ENCODE results near the gene MXRA8. TPM values are rescaled to one million over a fixed set of nuclear protein-coding genes. Genes with fewer than 3 reads are reported as not detected.
A peak's percentile ranks its signal among the peaks of the same experiment; 100 is the strongest.

The MXRA8 gene
- total RNA-seq, 1 experiment from 2014 or later, result 192 TPM

DNA sequence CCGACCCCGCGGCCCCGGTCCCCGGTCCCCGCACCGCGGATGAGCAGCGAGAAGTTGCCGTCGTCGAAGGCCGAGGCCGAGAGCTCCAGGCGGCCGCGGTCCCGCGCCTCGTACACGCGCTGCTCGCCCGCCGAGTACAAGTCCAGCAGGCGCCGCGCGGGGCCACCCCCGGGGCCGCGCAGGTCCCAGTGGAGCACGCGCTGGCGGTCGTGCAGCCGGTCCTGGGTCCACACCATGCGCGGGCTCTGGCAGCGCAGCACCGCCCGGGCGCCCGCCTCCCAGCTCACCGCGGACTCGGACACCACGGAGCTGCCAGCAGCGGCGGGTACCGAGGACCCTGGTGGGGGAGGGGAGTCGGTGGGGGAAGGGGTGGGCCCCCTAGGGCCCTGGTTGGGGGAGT is 2.9 kb downstream of the MXRA8 start:
- no peak overlapping the region for H3K27ac ChIP-seq

DNA sequence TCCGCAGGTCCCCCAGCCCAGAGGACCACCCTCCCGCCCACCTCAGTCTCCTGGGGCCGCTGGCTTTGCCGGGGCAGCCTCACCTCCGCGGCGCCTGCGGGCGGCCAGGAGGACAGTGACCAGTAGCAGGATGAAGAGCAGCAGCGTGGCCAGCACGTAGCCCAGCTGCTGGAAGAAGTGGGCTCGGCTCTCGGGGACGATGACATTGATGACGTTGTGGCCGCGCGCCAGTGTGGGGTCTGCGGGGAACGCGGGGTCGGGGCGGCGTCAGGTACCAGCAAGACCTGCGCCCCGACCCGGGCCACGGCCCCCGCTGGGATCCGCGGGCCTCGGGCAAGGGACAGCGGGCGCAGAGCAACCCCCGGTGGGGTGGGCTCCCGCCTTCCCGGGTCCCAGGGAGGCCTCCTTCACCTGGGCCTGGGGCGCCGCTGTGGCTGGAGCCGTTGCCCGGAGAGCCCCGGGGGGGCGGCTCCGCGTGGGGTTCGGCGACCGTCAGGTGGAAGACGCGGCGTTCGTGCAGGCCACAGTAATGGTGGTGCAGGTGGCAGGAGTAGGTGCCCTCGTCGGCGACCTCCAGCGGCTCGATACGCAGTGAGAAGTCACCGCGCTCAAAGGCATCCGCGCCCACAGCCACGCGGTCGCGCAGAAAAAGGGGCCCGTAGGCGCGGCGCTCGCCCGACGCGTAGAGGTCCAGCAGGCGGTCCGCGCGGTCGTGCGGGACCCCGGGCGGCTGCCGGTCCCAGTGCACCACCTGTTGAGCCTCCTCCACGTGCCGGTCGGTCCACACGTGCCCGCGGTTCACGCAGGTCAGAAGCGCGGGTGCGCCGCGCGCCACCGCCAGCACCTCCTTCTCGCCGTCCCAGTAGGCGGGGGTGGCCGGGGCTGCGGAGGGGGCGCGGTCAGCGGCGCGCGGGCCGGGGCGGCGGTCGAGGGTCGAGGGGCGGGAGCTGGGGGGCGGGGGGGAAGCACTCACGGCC is 3.8 kb downstream of the MXRA8 start:
- peaks cover 26% of the 10 kb centered on the region for H3K4me1 ChIP-seq (replicated peaks)
- DNase-seq (ENCODE audit: low read depth in 1 of 2, low spot score in 2 of 2), result no peak
- H3K4me3 ChIP-seq, result no peak overlapping the region
- no peaks in the 10 kb centered on the region for H3K9me3 ChIP-seq (replicated peaks)
- no peak overlapping the region for H3K27ac ChIP-seq
- H3K36me3 ChIP-seq, result peaks cover 42% of the 10 kb centered on the region
- no peaks in the 10 kb centered on the region for H3K27me3 ChIP-seq (replicated peaks)

More for the DNA sequence above, 2.9 kb downstream of the MXRA8 start:
- DNase-seq (ENCODE audit: low read depth in 1 of 2, low spot score in 2 of 2), result no peak
- Histone ChIP-seq H3K4me1 (replicated peaks) (peaks cover 33% of the 10 kb centered on the region), H3K9me3 (replicated peaks) (no peaks in the 10 kb centered on the region), H3K27me3 (replicated peaks) (no peaks in the 10 kb centered on the region), H3K4me3 (no peak overlapping the region), H3K36me3 (peaks cover 40% of the 10 kb centered on the region)

DNA sequence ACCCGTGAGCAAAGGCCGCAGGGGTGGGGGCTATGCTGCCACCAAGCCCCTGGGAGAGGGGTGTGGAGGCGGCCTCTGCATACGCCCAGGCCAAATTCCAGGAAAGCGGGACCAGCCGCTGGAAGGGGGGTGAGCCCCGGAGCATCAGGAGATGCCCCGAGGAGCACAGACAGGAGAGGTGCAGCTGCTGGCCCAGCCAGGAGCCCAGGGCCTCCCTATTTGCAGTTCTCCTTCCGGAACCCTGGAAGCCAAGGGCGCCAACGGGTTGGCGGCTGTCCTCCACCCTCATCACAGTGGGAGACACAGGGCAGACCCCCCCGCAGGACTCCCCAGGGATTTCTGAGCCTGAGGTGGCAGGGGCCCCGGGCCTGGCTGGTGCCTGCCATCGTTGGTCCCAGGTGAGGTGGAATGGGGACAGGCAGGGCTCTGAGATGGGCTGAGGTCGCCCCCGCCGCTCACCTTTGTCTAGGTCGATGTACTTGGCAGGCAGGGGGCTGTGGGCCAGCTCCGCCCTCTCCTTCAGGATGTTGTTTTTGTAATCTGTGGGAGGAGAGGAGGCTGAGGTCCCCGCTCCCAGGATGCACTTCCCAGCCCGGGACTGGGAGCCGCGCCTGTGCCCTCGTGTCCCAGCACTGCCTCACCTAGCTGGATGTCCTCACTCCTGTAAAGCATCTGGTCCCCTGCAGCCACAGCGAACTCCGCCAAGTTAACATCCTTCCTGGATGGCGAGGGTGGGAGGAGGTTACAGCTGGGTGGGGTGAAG is 4.8 kb downstream of the MXRA8 start:
- H3K4me1 ChIP-seq (replicated peaks), result peaks cover 20% of the 10 kb centered on the region
- no peak for DNase-seq (ENCODE audit: low read depth in 1 of 2, low spot score in 2 of 2)
- H3K36me3 ChIP-seq, result peaks cover 46% of the 10 kb centered on the region
- no peak overlapping the region for H3K4me3 ChIP-seq
- no peaks in the 10 kb centered on the region for H3K27me3 ChIP-seq (replicated peaks)
- H3K27ac ChIP-seq, result no peak overlapping the region
- no peaks in the 10 kb centered on the region for H3K9me3 ChIP-seq (replicated peaks)

DNA sequence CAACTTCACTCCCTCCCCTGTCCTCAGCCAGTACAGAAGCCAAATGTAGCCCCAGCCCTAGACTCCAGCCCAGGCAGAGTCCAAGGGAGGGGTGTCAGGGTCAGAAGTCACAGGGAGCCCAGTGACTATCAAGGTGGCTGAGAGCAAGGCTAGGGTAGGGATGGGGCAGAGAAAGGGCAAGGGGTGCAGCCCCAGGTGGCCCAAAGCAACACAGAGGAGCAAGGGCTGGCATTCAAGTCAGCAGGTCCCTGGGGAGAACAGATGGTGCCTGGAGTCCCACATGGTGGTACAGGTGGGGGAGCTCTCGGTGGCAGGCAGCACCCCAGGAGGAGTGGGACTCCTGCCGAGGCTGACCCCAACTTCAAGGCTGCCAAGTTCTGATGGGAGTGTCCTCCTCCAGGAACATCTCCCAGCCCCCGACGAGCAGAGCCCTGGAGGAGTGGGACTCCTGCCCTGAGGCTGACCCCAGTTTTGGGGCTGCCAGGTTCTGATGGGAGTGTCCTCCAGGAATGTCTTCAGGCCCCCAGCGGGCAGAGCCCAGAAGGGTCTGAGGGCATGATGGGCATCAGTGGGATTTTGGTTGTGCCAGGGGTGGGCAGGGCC is 5.5 kb downstream of the MXRA8 start:
- H3K27me3 ChIP-seq (replicated peaks), result no peaks in the 10 kb centered on the region
- peaks cover 53% of the 10 kb centered on the region for H3K36me3 ChIP-seq
- DNase-seq (ENCODE audit: low read depth in 1 of 2, low spot score in 2 of 2), result no peak
- H3K27ac ChIP-seq, result no peak overlapping the region
- no peak overlapping the region for H3K4me3 ChIP-seq
- H3K9me3 ChIP-seq (replicated peaks), result no peaks in the 10 kb centered on the region
- H3K4me1 ChIP-seq (replicated peaks), result peaks cover 20% of the 10 kb centered on the region

DNA sequence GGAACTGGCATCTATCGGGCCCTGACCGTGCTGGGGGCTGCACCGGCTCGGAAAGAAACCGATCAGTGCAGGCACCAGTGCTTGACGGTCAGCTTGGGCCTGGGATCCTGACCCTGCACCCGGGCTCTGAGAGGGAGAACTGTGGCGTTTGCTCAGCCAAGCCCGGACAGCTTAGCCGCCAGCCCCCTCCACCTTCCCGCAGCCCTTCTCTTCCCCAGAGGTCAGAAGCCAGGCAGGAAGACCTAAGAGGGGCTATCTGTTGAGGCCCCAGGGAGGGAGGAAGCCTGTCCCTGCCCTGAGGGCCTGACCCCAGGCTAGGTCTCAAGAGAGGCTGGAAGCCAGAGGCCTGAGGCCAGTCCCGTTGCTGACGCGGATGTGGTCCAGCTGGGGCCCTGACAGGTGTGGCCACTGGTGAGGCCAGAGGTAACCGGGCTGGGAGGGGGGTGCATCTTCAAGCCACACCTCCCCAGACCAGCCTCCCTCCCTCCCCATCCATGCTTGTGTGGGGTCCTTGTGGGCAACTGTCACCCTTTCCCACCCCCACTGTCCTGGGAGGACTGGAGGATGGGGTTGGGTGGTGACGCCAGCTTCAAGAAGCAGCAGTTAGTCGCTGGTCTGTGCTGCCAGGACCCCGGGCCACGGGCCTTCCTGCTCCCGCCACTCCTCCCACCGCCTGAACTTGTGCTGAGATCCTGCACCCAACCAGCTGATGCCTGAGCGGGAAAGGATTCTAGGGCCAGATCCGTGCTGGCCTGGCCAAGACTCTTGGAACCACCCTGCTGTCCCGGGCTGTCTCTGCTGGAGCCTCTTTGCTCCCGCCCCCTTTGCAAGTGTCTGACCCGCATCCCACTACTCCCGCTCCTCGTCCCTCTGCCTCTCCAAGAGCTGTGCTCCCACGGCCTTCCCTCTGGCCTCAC is 6.6 kb downstream of the MXRA8 start:
- Histone ChIP-seq H3K27ac (no peak overlapping the region), H3K27me3 (replicated peaks) (no peaks in the 10 kb centered on the region), H3K4me1 (replicated peaks) (peaks cover 25% of the 10 kb centered on the region), H3K36me3 (peaks cover 54% of the 10 kb centered on the region), H3K9me3 (replicated peaks) (no peaks in the 10 kb centered on the region), H3K4me3 (no peak overlapping the region)
- DNase-seq (ENCODE audit: low read depth in 1 of 2, low spot score in 2 of 2), result no peak

DNA sequence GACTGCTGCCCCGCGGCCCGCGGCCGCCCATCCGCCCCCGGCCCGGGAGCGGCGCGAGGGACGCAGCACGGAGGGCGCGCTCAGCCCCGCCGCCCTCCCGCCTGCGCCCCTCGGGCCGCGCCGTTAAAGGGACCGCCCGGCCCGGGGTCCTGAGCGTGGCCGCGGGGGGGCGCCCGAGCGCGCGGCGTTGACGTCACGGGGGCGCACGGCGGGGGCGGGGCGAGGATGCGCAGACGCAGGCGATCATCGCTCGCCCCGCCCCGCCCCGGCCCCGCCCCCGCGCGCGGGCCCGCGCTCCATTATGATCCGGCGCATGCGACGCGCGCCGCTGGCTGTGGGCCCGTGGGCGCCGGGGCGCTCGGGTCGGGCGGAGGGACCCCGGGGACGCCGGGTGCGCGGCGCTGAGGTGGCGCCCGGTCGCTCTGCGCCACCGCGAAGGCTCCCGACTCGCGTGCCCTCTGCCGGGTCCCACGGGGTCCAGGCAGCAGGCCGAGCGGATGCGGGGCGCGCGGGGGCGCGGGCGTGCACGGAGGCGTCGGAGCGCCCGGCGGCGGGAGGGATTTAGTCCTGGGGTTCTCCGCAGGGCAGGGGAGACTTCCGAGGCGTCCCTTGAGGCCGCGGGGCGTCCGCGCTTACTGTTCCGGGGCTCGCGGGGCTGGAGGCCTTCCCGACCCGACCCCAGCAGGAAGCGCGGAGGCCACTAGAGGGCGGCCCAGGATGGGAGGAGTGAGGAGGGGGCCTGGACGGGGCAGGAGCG is 8.9 kb downstream of the MXRA8 start, which contains the start of gene DVL1:
TSS of gene DVL1 (minus strand) at position 163 of the 757 bp plus-strand sequence. CDS start 353 bp downstream, outside the sequence.
- Histone ChIP-seq H3K27me3 (replicated peaks) (no peaks in the 10 kb centered on the region), H3K36me3 (peaks cover 58% of the 10 kb centered on the region), H3K4me3 (peak within 1 kb of the TSS; percentile 100), H3K27ac (peak within 1 kb of the TSS; percentile 89), H3K9me3 (replicated peaks) (no peaks in the 10 kb centered on the region), H3K4me1 (replicated peaks) (peaks cover 47% of the 10 kb centered on the region)
- peak; percentile 73 to 74 for DNase-seq (ENCODE audit: low read depth in 1 of 2, low spot score in 2 of 2)

DNA sequence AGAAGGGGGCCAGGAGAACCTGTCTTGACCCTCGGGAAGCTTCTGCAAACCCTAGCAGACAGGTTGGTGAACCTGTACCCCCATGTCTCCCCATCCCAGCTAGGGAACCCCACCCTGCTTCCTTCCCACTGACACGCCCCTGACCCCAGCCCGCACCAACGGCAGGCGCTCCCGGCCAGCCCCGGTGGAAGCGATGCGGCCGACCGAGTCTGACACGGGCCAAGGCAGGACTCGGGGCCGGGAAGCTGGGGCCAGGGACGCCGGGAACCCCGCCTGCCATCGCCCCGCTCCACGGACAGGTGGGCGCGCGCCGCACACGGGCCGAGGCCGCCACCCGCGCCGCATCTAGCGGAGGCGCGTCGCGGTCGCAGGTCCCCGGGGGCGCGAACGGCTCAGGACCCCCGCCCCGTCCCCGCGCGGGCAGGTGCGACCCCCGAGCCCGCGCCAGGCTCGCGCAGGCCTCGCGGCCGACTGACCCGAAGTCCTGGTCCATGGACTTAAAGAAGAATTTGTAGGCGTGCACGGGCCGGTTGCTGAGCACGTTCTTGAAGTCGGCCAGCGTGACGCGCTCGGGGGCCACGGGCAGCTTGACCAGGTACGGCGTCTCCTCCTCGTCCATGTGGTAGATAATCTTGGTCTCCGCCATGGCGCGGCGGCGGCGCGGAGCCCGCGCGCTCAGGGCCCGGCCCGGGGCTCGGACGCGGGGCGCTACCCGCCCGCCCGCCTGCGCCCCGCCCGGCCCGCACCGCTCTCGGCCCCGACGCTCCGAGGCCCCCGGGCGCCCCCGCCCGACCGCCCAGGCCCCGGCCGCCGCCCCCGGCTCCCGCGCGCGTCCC is 9.7 kb downstream of the MXRA8 start:
- Histone ChIP-seq H3K27ac (peak overlapping the region; percentile 26; the same call in 1 of the 2 replicates), H3K9me3 (replicated peaks) (no peaks in the 10 kb centered on the region), H3K4me3 (peak overlapping the region; percentile 100), H3K27me3 (replicated peaks) (no peaks in the 10 kb centered on the region), H3K4me1 (replicated peaks) (peaks cover 55% of the 10 kb centered on the region), H3K36me3 (peaks cover 58% of the 10 kb centered on the region)
- no peak for DNase-seq (ENCODE audit: low read depth in 1 of 2, low spot score in 2 of 2)

DNA sequence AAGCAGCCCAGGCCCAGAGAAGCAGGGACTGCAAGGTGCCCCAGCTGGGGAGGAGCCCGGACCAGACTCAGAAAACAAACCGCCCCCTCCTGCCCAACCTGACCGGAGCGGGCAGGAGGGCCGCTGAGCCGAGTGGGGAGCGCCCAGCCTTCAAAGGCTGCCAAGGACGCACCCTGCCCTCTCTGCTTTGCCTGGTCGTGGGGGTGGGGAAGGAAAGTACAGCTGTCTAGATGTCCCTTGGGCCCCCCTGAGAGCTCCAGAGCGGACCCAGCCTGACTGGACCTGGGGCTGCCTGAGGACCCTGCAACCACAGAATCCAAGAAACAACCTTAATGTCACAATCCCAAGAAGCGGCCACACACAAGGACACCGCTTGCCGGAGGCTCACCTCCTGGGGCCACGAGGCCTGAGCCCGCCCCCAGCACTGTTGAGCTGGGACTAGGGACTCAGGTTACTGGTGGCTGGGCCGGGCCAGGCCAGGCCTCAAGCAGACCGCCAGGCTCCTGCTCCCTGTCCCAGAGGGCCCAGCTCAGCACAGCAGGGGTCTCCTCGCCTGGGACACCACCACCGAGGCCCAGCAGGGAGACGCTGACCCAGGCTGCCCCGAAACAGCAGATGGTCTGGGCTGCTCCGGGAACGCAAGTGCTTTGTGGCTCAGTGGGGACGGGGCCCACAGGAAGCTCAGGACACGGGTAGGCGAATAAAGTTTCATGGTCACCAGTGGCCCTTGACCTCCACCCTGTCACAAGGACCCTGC is 10.5 kb downstream of the MXRA8 start:
- Histone ChIP-seq H3K4me1 (replicated peaks) (peaks cover 59% of the 10 kb centered on the region), H3K4me3 (peak overlapping the region; percentile 100), H3K27me3 (replicated peaks) (no peaks in the 10 kb centered on the region), H3K36me3 (peaks cover 51% of the 10 kb centered on the region), H3K9me3 (replicated peaks) (no peaks in the 10 kb centered on the region), H3K27ac (peak overlapping the region; percentile 26)
- DNase-seq (ENCODE audit: low read depth in 1 of 2, low spot score in 2 of 2), result no peak

DNA sequence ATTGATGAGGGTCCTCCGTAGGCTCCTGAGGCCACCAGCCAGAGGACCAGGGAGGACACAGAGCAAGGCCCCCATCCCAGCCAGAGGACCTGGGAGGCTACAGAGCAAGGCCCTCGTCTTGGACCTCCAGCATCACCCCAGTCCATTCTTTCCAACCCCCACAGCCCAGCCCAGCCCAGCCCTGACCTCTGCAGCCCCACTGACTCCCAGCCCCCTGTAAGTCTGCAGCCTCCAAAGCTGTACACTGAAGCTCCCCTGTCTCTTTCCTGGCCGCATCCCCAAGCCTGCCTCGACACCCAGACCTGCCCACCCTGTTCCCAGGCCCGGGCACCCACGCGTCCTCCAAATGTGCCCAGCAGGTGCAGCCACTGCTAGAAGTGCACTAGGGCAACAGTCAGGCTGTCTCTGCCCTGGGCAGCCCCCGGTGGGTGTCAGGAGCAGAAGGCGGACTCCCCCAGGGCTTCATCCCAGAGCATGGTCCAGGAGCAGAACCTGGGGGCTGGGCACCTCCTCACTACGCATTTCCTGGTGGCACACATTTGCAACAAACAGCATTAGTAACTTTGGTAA is 11.2 kb downstream of the MXRA8 start:
- Histone ChIP-seq H3K4me3 (peak overlapping the region; percentile 100), H3K27me3 (replicated peaks) (no peaks in the 10 kb centered on the region), H3K9me3 (replicated peaks) (no peaks in the 10 kb centered on the region), H3K4me1 (replicated peaks) (peaks cover 59% of the 10 kb centered on the region), H3K36me3 (peaks cover 47% of the 10 kb centered on the region), H3K27ac (no peak overlapping the region)
- no peak for DNase-seq (ENCODE audit: low read depth in 1 of 2, low spot score in 2 of 2)

DNA sequence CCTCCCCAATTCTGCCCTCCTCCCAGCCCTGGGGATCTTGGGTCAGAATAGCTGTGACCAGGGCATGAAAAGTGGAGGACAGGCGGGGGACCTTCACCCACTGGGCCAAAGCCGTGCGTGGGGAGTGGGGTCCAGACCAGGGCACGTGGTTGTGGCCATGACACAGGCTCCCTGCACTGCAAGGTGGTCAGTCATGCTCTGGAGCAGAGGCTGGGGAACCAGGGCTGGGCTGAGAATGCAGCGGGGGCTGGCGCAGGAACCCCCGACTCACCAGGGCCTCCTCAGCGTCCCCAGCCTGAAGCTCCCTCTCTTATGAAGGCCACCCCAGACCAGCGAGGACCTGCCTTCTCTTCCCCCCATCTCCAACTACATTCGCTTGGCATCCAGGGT is 11.9 kb downstream of the MXRA8 start:
- H3K4me3 ChIP-seq, result no peak overlapping the region

More for the DNA sequence above, 11.9 kb downstream of the MXRA8 start:
- Histone ChIP-seq H3K4me1 (replicated peaks) (peaks cover 59% of the 10 kb centered on the region), H3K9me3 (replicated peaks) (no peaks in the 10 kb centered on the region), H3K36me3 (peaks cover 47% of the 10 kb centered on the region), H3K27ac (peak overlapping the region; percentile 68), H3K27me3 (replicated peaks) (no peaks in the 10 kb centered on the region)
- no peak for DNase-seq (ENCODE audit: low read depth in 1 of 2, low spot score in 2 of 2)

Measured in SJSA1 (cell line).